Fibroblast of skin of left quadriceps (primary cell): ENCODE measurements around the gene MYT1.

Source experiments
- DNase-seq, 2 experiments: peaks; one replicate each; pipeline ENCODE4 v3.0.0-alpha.2; 2013; ENCODE audit warnings: low read depth in 2 of 2

MYT1 gene

GRCh38 chr20:64188682-64189529 is 24.7 kb downstream of the MYT1 start:
- DNase-seq = no peak

DNA sequence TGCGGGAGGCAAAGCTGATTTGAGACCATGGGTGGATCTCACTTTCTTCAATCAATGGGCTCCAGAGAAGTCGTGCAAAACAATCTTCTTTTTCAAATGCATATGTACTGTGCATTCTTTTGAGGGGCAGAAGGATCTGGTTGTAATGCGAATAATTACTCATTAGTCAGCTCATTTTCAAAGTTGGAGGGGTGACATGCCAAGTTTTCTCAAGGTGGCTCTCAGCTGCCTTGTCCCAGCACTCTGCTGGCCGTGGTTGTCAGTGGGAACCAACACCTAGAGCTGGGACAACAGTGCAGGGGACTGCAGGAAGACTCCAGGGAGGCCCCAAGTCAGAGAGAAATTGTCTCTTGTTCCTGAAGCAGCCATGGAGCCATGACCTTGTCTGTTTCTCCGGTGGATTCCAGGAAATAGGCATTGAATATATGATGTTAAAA is 25.3 kb downstream of the MYT1 start:
- no peak for DNase-seq

DNA sequence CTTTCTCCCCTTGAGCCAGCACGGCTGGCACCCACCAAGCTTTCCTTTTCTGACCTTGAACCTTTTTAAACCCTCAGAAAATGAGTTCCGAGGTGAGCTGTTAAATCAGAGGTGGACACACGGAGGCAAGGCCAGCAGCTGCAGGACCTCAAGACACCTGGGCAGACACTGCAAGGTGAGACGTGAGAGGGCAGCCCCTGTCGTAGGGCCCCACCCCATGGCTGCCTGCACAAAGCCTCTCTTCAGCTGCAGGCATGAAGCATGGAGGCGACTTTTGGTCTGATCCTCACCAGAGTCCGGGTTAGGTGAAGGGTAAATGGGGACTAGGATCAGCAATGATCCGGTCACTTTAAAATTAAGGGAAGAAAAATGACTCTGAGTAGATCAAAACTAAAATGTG is 25.7 kb downstream of the MYT1 start:
- no peak for DNase-seq

DNA sequence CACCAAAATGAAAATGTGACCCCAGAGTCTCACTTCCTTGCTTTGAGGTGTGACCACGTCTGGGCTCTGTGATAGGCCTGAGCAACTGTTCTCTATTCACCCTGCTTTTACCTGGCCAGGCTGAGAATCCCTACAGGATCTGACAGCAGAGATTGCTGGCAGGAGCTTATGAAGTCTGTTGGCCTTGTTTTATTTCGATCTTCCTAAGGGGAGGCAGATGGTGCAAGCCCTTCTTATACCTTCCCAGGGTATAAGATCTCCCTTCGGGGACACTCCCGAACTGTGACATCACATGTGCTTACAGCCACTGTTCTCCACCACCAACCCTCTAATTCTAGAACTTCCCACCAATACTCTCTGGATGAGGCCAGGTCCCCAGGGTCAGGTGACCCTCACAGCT is 26.8 kb downstream of the MYT1 start:
- no peak for DNase-seq

DNA sequence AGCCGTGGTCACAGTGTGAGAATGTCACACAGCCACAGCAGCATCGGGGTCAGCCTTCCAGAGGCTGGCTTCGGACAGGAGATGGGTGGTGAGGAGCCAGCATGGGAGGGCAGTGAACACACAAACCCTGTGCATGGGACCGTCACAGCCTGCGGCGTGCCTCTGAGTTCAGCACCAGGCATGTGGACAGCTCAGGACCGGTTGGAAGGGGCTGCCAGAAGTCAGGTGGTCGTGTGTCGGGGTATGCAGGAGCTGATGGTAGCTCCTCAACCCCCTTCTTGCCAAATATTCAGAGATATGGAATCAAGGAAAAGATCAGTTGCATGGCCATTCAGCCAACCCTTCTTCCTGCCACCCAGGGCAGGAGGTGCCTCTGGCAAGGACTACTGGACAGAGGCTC is 28.2 kb downstream of the MYT1 start:
- no peak for DNase-seq

DNA sequence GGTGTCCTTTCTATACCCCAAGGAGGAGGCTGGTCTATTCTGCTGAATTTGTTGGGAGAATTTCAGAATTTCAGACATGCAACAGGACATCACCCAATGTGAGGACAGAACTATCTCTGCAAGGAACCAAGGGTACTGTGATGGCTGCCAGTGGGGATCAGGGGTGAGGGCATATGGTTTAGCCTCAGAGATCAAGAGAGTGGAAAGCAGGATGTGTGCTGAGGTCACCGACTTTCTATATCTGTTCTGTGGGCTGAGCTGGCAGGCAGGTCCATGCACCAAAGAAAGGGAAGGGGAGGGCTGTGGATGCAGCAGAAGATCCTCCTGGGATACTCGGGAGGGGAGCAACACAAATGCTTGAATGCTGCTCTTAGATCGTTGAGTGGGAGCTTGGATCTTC is 28.8 kb downstream of the MYT1 start:
- no peak for DNase-seq

- no peak for DNase-seq
Measured at GRCh38 chr20:64194269-64194668, 30.0 kb downstream of the MYT1 start.

DNA sequence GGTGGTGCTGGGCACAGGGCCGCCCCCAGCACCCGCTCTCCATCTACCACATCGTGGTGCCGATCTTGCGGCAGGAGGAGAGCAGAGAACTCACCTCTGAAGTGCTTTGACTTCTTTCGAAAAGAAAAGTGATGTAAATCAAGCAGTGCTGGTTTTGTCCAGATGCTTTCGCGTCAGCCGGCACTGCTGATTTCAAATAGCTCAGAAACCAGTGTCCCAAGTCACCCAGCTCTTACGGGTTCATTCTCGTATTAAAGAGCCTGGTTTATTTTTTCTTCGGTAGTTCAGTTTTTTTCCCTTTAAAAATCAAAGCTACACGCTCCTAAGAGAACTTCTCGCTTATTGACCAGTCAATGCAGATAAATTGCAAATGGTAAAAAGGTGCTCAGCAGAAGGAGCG is 32.1 kb downstream of the MYT1 start:
- DNase-seq = no peak

DNA sequence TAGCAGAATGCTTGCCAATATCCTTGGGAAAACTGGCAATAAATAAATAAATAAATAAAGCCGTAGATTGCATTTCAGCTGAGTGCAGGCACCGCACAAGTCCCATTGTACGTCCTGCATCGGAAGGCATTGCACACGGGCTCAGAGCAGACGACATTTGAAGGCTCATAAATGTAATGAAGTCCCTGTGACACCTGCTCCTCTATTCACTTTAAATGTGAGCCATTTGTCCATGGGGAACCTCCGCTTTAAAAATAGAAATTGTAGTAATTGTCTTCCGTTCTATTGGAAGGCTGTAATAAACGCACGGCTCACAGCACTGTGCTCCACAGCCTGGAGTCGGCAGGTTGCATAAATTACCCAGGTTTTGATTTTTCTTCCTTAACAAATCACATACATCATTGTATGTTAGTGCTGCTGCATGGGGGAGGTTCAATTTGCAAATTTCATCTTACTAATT is 32.6 kb downstream of the MYT1 start:
- no peak for DNase-seq

DNA sequence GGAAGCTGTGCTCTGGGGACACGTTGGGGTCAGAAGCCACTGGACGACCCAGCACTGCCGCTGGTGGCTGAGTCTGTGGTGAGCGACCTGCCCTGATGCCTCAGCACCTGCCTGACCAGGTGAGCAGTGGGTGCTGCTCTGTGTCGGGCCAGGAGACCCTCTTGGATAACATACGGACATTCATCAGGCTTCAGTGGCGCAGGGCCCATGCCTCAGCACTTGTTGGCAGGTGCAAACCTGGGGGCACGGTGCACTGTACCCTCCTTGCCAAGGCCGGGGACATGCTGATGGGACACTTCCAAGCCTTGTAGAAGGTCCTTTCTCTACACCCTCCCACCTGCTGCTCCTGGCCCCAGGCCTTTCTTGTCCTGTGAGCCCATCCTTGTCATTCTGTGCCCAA is 34.1 kb downstream of the MYT1 start:
- DNase-seq = no peak

DNA sequence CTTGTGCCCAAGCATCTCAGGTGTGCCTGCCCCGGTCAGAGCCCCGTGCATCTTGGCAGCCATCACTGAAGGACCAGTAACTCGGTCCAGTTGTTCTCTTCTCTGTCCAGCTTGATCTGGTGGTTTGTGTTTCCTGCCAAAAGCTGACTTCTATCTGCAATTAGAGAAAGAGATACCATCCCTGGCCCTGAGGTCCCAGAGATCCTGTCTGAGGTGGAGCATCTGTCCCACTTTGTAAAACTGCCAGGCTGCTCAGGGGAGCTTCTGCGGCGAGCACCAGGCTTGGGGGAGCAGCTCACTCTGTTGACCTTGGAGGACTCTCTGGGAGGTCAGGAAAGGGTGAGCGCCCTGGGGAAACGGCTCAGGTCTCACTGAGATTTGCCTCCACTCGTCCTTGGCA is 35.1 kb downstream of the MYT1 start:
- no peak for DNase-seq

DNA sequence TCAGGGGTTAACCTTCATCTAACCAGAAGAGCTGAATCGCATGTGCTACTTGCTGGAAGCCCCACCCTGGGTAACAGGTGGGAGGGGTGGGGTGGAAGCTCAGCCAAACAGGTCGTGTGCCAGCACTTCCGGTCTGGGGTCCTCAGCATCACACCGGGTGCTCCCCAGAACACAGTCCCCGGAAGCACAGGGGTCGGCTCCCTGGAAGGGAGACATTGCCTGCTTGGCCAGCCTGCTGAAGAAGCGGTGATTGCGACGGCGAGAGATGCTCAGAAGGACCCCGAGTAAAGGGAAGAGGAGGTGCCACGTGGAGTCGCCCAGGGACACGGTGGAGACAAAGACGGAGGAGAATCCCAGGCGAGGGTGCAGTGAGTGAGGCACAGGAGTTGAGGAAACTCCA is 36.5 kb downstream of the MYT1 start:
- DNase-seq = no peak

GRCh38 chr20:64201653-64202052 is 37.4 kb downstream of the MYT1 start:
- no peak for DNase-seq

- no peak for DNase-seq
Measured at GRCh38 chr20:64203037-64203777, 39.0 kb downstream of the MYT1 start.

GRCh38 chr20:64205611-64206026 is 41.4 kb downstream of the MYT1 start:
- DNase-seq = no peak

GRCh38 chr20:64206614-64207013 is 42.4 kb downstream of the MYT1 start:
- no peak for DNase-seq

DNA sequence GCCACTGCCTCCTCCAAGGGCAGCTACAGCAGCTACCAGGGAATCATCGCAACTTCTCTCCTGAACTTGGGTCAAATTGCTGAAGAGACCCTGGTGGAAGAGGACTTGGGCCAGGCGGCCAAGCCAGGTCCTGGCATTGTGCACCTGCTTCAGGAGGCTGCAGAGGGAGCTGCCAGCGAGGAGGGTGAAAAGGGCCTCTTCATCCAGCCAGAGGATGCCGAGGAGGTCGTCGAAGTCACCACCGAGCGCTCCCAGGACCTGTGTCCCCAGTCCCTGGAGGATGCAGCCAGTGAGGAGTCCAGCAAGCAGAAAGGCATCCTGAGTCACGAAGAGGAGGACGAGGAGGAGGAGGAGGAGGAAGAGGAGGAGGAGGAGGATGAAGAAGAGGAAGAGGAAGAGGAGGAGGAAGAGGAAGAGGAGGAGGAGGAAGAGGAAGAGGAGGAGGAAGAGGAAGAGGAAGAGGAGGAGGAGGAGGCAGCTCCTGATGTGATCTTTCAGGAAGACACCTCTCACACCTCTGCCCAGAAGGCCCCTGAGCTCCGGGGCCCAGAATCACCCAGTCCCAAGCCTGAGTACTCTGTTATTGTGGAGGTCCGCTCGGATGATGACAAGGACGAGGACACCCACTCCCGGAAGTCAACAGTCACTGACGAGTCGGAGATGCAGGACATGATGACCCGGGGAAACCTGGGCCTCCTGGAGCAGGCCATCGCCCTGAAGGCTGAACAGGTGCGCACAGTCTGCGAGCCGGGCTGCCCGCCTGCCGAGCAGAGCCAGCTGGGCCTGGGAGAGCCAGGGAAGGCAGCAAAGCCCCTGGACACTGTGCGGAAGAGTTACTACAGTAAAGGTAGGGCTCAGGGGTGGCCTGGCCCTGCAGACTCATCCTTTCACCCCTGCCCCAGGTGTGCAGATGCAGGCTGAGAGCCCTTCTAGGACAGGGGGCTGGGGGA is 43.7 kb downstream of the MYT1 start:
- no peak for DNase-seq

DNA sequence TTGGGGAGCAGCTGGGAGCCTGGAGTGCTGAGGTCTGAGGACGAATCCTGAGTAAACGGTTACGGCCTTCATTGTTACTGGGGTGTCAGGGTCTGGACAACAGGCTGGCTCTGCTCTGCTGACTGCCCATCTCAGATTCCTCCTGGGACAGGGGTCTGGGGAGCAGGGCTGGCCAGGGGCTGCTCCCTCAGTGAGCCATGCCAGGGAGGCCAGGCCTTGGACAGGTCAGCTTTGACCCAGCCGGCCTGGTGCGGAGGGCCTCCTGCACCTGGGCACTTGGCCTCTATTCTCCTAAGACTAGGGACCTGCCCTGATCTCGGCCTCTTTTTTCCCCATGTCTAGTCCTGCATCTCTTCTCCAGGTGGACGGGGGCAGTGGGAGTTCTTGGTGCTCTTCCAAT is 44.9 kb downstream of the MYT1 start:
- no peak for DNase-seq

GRCh38 chr20:64210656-64211369 is 46.6 kb downstream of the MYT1 start:
- DNase-seq = no peak

GRCh38 chr20:64211874-64212658 is 47.8 kb downstream of the MYT1 start:
- DNase-seq = no peak

- no peak for DNase-seq
Measured at GRCh38 chr20:64212755-64213154, 48.5 kb downstream of the MYT1 start.
